Gastroesophageal sphincter (tissue), 3 donors: Measurements from ENCODE around the gene BMP3.

ENCODE experiments used
- CTCF ChIP-seq, 4 experiments: fragments of 200-600 bp in 2 of 4; fragments of 450-650 bp in 2 of 4; sonication (generic) in 1 of 4; IDR thresholded peaks; one replicate each; pipeline ENCODE4 v1.5.1; 2017 to 2019; ENCODE audit warnings: antibody characterized with exemption in 4 of 4, mild to moderate bottlenecking in 2 of 4, moderate library complexity in 2 of 4
- EP300 ChIP-seq: sonication (generic); formaldehyde crosslinking; IDR thresholded peaks from one replicate; pipeline ENCODE4 v1.6.1; 2017; ENCODE audit warnings: antibody characterized with exemption, mild to moderate bottlenecking
- POLR2A ChIP-seq, 2 donors: fragments of 450-650 bp; IDR thresholded peaks; one replicate each; pipeline ENCODE4 v1.6.1; 2017; ENCODE audit warnings: antibody characterized with exemption in 2 of 2, mild to moderate bottlenecking in 2 of 2, moderate library complexity in 1 of 2
- POLR2AphosphoS5 ChIP-seq: sonication (generic); formaldehyde crosslinking; IDR thresholded peaks from one replicate; pipeline ENCODE4 v1.6.1; 2017; ENCODE audit warnings: antibody characterized with exemption

GRCh38 chr4:81019006-81019405 lies 11.5 kb upstream of the BMP3 start:
- no peak for TF ChIP-seq POLR2A (IDR thresholded peaks at IDR 0.05)
- no peak for TF ChIP-seq CTCF (IDR thresholded peaks at IDR 0.05)
- no peak for TF ChIP-seq EP300
- no peak for TF ChIP-seq POLR2AphosphoS5
